ENCODE results near the gene NFIL3. TPM values are rescaled to one million over a fixed set of nuclear protein-coding genes. Genes with fewer than 3 reads are reported as not detected.
A peak's percentile ranks its signal among the peaks of the same experiment; 100 is the strongest.

NFIL3 gene
- total RNA-seq, 2 donors from 2014 or later, result 11.4 to 12.9 TPM

DNA sequence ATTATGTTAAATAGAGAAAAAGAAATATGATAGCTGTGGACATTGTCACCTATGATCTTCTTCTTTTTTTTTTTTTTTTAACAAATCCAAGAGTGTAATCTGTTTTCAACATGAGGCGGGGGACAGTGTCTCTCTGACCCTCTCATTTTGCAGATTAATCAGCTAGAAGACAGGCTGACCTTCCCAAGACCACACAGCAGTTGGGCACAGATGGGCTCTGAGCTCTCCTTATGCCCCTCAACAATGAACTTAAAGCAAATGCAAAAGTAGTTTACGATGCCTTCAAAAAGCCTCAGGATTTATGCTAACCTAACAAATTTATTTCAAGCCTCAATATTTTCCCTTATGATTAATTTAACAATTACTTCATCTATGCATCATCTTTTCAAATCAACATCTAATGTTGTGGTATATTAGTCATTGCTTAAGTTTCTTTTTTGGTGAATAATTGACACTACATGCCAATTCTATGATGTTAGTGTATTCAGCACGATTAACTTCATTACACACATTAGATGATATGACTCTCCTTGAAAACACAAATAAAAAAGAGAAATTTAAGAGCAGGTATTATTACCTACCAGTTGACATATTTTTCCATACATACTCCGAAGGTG is 7.4 kb downstream of the NFIL3 start:
- ATAC-seq (no peak), DNase-seq (no peak)
- peaks cover 49% of the 10 kb centered on the region for H3K4me1 ChIP-seq
- H3K36me3 ChIP-seq (replicated peaks in 1 of 2; ENCODE audit: insufficient read depth in 1 of 2, low read depth in 2 of 2), result no peaks in the 10 kb centered on the region
- no peaks in the 10 kb centered on the region for H3K9me3 ChIP-seq
- intact Hi-C loops (cut with DNase I), result no loop called here
- H3K4me3 ChIP-seq, result no peak overlapping the region
- 57 to 67% methylated on average over 4 of the region's 4 CpGs for WGBS, 2 donors
- H3K27me3 ChIP-seq, result no peaks in the 10 kb centered on the region
- TF ChIP-seq, protein P1, sequence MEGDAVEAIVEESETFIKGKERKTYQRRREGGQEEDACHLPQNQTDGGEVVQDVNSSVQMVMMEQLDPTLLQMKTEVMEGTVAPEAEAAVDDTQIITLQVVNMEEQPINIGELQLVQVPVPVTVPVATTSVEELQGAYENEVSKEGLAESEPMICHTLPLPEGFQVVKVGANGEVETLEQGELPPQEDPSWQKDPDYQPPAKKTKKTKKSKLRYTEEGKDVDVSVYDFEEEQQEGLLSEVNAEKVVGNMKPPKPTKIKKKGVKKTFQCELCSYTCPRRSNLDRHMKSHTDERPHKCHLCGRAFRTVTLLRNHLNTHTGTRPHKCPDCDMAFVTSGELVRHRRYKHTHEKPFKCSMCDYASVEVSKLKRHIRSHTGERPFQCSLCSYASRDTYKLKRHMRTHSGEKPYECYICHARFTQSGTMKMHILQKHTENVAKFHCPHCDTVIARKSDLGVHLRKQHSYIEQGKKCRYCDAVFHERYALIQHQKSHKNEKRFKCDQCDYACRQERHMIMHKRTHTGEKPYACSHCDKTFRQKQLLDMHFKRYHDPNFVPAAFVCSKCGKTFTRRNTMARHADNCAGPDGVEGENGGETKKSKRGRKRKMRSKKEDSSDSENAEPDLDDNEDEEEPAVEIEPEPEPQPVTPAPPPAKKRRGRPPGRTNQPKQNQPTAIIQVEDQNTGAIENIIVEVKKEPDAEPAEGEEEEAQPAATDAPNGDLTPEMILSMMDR (IDR thresholded peaks at IDR 0.05), result no peak
- TF ChIP-seq POLR2A (IDR thresholded peaks at IDR 0.05), result no peak
- H3K27ac ChIP-seq, result no peak overlapping the region

DNA sequence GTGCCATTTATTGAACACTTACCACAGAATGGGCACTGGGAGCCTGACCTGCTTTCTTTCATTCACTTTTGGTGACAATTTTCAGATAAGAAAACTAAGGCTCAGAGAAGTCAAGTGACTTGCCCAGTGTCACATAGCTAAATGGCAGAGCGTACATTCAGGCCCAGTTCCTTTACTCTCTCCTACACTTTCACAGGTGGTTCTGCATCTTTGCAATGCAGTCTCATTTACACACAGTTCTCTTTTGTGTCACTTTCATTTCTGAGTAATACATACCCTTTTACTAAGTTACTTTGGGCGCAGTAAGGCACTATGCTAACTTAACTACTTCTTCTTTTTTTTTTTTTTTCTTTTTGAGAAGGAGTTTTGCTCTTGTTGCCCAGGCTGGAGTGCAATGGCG is 8.3 kb downstream of the NFIL3 start:
- no peak for DNase-seq
- 77 to 90% methylated on average over 3 of the region's 3 CpGs for WGBS, 2 donors
- no peaks in the 10 kb centered on the region for H3K9me3 ChIP-seq
- no peak for ATAC-seq
- H3K4me3 ChIP-seq, result no peak overlapping the region
- no peaks in the 10 kb centered on the region for H3K27me3 ChIP-seq
- intact Hi-C loops (cut with DNase I), result no loop called here
- no peak overlapping the region for H3K27ac ChIP-seq
- no peaks in the 10 kb centered on the region for H3K36me3 ChIP-seq (replicated peaks in 1 of 2; ENCODE audit: insufficient read depth in 1 of 2, low read depth in 2 of 2)
- peaks cover 42% of the 10 kb centered on the region for H3K4me1 ChIP-seq
- TF ChIP-seq, protein P1 (IDR thresholded peaks at IDR 0.05), result no peak
- TF ChIP-seq POLR2A (IDR thresholded peaks at IDR 0.05), result no peak

DNA sequence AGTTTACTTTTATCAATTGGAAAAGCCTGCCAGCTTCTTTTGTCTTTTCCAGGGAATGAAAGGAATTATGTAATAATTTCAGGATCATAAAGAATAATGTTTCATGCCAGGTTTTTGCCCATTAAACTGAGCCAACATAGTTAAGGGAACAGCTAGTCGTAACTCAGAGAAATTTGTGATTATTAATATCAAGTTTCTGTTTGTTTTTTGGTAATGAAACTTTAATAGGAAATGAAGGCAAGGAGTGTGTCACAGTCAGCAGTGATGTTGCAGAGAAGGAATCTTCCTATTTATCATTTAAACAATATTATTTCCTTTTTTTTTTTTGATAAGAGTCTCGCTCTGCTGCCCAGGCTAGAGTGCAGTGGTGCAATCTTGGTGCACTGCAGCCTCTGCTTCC is 10.7 kb downstream of the NFIL3 start:
- Histone ChIP-seq H3K9me3 (no peaks in the 10 kb centered on the region), H3K27me3 (no peaks in the 10 kb centered on the region), H3K36me3 (replicated peaks in 1 of 2; ENCODE audit: insufficient read depth in 1 of 2, low read depth in 2 of 2) (peaks cover 8 to 10% of the 10 kb centered on the region in 2 donors), H3K27ac (no peak overlapping the region), H3K4me3 (no peak overlapping the region), H3K4me1 (peaks cover 20% of the 10 kb centered on the region)
- no peak for TF ChIP-seq POLR2A (IDR thresholded peaks at IDR 0.05)
- TF ChIP-seq, protein P1 (IDR thresholded peaks at IDR 0.05), result no peak
- intact Hi-C loops (cut with DNase I), result no loop called here
- DNase-seq (no peak), ATAC-seq (no peak)
- 57 to 63% methylated on average over 2 of the region's 2 CpGs for WGBS, 2 donors

DNA sequence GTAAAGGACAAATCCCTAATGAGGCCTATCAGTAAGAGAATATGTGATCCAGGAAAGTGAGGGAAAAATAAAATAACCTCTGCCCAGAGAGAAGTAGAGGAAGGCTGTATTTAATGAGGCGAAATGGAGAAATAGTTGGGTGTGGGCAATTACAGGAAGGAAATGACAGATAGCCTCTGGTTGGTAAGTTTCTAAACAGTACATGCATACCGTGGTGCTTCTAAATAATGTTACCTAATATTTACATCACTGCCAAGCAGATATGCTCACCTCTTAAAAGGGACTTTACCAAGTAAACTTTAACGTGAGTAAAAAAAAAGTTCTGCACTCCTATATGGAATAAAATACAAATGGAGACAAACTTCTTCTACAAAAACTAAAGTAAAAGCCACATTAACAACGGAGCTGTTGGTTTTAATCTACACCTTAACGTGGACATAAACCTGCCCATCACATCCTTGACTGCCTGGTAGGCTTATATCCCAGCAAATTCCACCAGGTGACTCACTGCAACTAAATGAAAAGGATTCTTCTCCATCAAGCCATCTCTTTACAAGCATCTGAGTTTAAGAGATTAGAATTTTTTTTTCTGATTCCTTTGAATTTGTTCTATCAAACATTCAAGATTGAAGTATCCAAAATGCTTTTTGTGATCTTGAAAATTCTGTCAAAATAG is 12.4 kb downstream of the NFIL3 start:
- Histone ChIP-seq H3K27me3 (no peaks in the 10 kb centered on the region), H3K27ac (peak overlapping the region in 1 of 4 donors; percentile 36), H3K4me3 (no peak overlapping the region), H3K36me3 (replicated peaks in 1 of 2; ENCODE audit: insufficient read depth in 1 of 2, low read depth in 2 of 2) (peaks cover 10 to 11% of the 10 kb centered on the region in 2 donors), H3K9me3 (no peaks in the 10 kb centered on the region), H3K4me1 (peaks cover 3% of the 10 kb centered on the region)
- ATAC-seq, result no peak
- intact Hi-C loops (cut with DNase I), result no loop called here
- TF ChIP-seq, protein P1 (IDR thresholded peaks at IDR 0.05), result no peak
- no peak for TF ChIP-seq POLR2A (IDR thresholded peaks at IDR 0.05)
- DNase-seq, result no peak
- 51 to 54% methylated on average over 5 of the region's 5 CpGs for WGBS, 2 donors

DNA sequence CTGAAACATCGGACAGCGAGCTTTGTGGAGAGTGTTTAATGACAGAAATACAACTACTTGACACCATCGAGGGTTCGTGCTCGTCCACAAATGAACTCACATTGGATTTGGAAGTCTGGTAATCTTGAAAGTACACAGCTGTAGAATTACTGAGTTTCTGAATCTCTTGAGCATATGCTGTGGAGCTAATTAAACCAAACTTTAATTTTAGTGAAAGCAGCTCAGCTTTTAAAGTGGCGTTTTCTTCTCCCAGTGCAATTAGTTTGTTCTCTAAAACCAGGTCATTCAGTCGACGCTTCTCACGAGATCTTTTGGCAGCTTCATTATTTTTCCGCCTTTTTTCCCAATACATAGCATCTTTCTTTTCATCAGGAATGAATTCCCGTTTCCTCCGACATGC is 13.5 kb downstream of the NFIL3 start:
- no peak for TF ChIP-seq POLR2A (IDR thresholded peaks at IDR 0.05)
- intact Hi-C loops (cut with DNase I), result no loop called here
- WGBS, 2 donors, result 90 to 93% methylated on average over 12 of the region's 12 CpGs

More for the DNA sequence above, 13.5 kb downstream of the NFIL3 start:
- Histone ChIP-seq H3K27me3 (no peaks in the 10 kb centered on the region), H3K27ac (no peak overlapping the region), H3K4me1 (no peaks in the 10 kb centered on the region), H3K4me3 (no peak overlapping the region), H3K36me3 (replicated peaks in 1 of 2; ENCODE audit: insufficient read depth in 1 of 2, low read depth in 2 of 2) (peaks cover 10 to 11% of the 10 kb centered on the region in 2 donors), H3K9me3 (no peaks in the 10 kb centered on the region)
- no peak for ATAC-seq
- DNase-seq, result no peak
